Activated CD4-positive, alpha-beta T cell treated with anti-CD3 and anti-CD28 coated beads for 36 hours (primary cell): ENCODE data around the gene CLEC4M. TPM values are rescaled to one million over a fixed set of nuclear protein-coding genes. Genes with fewer than 3 reads are reported as not detected.
A peak's percentile ranks its signal among the peaks of the same experiment; 100 is the strongest.
"Not testable (repeated sequence)": the region's sequence is repeated elsewhere in the genome, so short reads cannot be mapped to it uniquely, and the experiment has no call there.

Experiments
- ATAC-seq: fragments of 200-7000 bp; cut with Tn5 transposase; one replicate; pipeline ENCODE4 v1.10.0; 2021; ENCODE audit warnings: mild to moderate bottlenecking, moderate library complexity
- CTCF ChIA-PET: fragments of 350-600 bp; sonication (Branson Sonifier 250); formaldehyde crosslinking; loops from one replicate; lab custom pipeline; 2021; ENCODE audit warnings: antibody characterized with exemption; lab: Charles Lee
- POLR2A ChIA-PET: fragments of 350-600 bp; sonication (Branson Sonifier 250); formaldehyde crosslinking; loops from one replicate; lab custom pipeline; 2021; ENCODE audit warnings: antibody characterized with exemption, inconsistent platforms; lab: Charles Lee
- DNase-seq: peaks from one replicate; pipeline ENCODE4 v3.0.0-alpha.2; 2020
- H3K27ac Mint-ChIP-seq: one replicate; pipeline ENCODE4 v1.8.0; 2021; ENCODE audit warnings: mixed read lengths
- H3K27me3 Mint-ChIP-seq: one replicate; pipeline ENCODE4 v1.8.0; 2021; ENCODE audit warnings: mixed read lengths
- H3K36me3 Mint-ChIP-seq: one replicate; pipeline ENCODE4 v1.8.0; 2021; ENCODE audit warnings: low read depth, mixed read lengths
- H3K4me1 Mint-ChIP-seq: one replicate; pipeline ENCODE4 v1.8.0; 2021; ENCODE audit warnings: mixed read lengths
- H3K4me3 Mint-ChIP-seq: one replicate; pipeline ENCODE4 v1.8.0; 2021; ENCODE audit warnings: mild to moderate bottlenecking, moderate library complexity, mixed read lengths
- H3K9me3 Mint-ChIP-seq: one replicate; pipeline ENCODE4 v1.8.0; 2021; ENCODE audit warnings: low read depth, mixed read lengths
- intact Hi-C, 2 experiments: fragments of 100-400 bp; cut with DNase I in 1 of 2; cut with micrococcal nuclease in 1 of 2; formaldehyde crosslinking; loops; one replicate each; pipeline versions ENCODE4 v1.14.2 to v1.15.1; 2022 to 2024; cut with DNase I, micrococcal nuclease
- total RNA-seq, 2 experiments: library from RNA; stranded (reverse); gene quantifications; one replicate each; pipeline ENCODE4 v1.2.3, GENCODE V29; 2021

The CLEC4M gene
- total RNA-seq, 2 experiments from 2014 or later: not detected

- H3K9me3 Mint-ChIP-seq: no peaks in the 10 kb centered on the region
- ChIA-PET CTCF (no interaction called here), POLR2A (no interaction called here)
- intact Hi-C loops: no loop called here
- DNase-seq: no peak
- no peak overlapping the region for H3K4me3 Mint-ChIP-seq
- ATAC-seq: no peak
- no peak overlapping the region for H3K27ac Mint-ChIP-seq
- H3K36me3 Mint-ChIP-seq: no peaks in the 10 kb centered on the region
- peaks cover 30% of the 10 kb centered on the region for H3K27me3 Mint-ChIP-seq
- H3K4me1 Mint-ChIP-seq: peaks cover 9% of the 10 kb centered on the region
Observed at GRCh38 chr19:7790416-7790815, 27.4 kb downstream of the CLEC4M start.

GRCh38 chr19:7792281-7792680 is 29.2 kb downstream of the CLEC4M start:
- Mint-ChIP-seq H3K27me3 (peaks cover 26% of the 10 kb centered on the region), H3K27ac (no peak overlapping the region), H3K4me1 (peaks cover 9% of the 10 kb centered on the region), H3K9me3 (no peaks in the 10 kb centered on the region), H3K36me3 (no peaks in the 10 kb centered on the region), H3K4me3 (no peak overlapping the region)
- DNase-seq (no peak), ATAC-seq (no peak)
- ChIA-PET CTCF (no interaction called here), POLR2A (no interaction called here)
- intact Hi-C loops: no loop called here

- H3K4me3 Mint-ChIP-seq, H3K36me3 Mint-ChIP-seq, H3K27ac Mint-ChIP-seq, POLR2A ChIA-PET, H3K4me1 Mint-ChIP-seq, CTCF ChIA-PET, intact Hi-C loops, H3K9me3 Mint-ChIP-seq, DNase-seq, ATAC-seq: not testable (repeated sequence)
- H3K27me3 Mint-ChIP-seq: peaks cover 23% of the 10 kb centered on the region
Observed at GRCh38 chr19:7792701-7793100, 29.7 kb downstream of the CLEC4M start.

- no peak overlapping the region for H3K27ac Mint-ChIP-seq
- no peaks in the 10 kb centered on the region for H3K36me3 Mint-ChIP-seq
- H3K4me1 Mint-ChIP-seq: peaks cover 9% of the 10 kb centered on the region
- ChIA-PET CTCF (no interaction called here), POLR2A (no interaction called here)
- H3K27me3 Mint-ChIP-seq: peaks cover 18% of the 10 kb centered on the region
- DNase-seq (no peak), ATAC-seq (no peak)
- no peak overlapping the region for H3K4me3 Mint-ChIP-seq
- H3K9me3 Mint-ChIP-seq: no peaks in the 10 kb centered on the region
- intact Hi-C loops: no loop called here
Observed at GRCh38 chr19:7793493-7793892, 30.4 kb downstream of the CLEC4M start.

GRCh38 chr19:7795555-7796161 is 32.6 kb downstream of the CLEC4M start:
- no peaks in the 10 kb centered on the region for H3K36me3 Mint-ChIP-seq
- H3K9me3 Mint-ChIP-seq: no peaks in the 10 kb centered on the region
- H3K27me3 Mint-ChIP-seq: peaks cover 13% of the 10 kb centered on the region
- intact Hi-C loops: loop anchor here in 1 of 2 experiments (5.0 kb wide), 1 partner anchor 443 kb away; no protein-coding TSS in a partner anchor
- ChIA-PET CTCF (interaction anchor here (0.6 to 0.9 kb wide), 3 partner anchors 49 to 227 kb away, joined by 3 read pairs; no protein-coding TSS in a partner anchor), POLR2A (no interaction called here)
- DNase-seq: no peak
- no peak for ATAC-seq
- no peak overlapping the region for H3K27ac Mint-ChIP-seq
- no peak overlapping the region for H3K4me3 Mint-ChIP-seq
- peaks cover 8% of the 10 kb centered on the region for H3K4me1 Mint-ChIP-seq

GRCh38 chr19:7799640-7800355 is 36.8 kb downstream of the CLEC4M start:
- intact Hi-C loops: loop anchor here (1.0 to 5.0 kb wide), 7 partner anchors 49 to 447 kb away; no protein-coding TSS in a partner anchor
- H3K4me3 Mint-ChIP-seq: peak overlapping the region; percentile 21
- peaks cover 32% of the 10 kb centered on the region for H3K27me3 Mint-ChIP-seq
- H3K36me3 Mint-ChIP-seq: no peaks in the 10 kb centered on the region
- no peak overlapping the region for H3K27ac Mint-ChIP-seq
- DNase-seq (peak; percentile 73), ATAC-seq (peak; percentile 63)
- ChIA-PET CTCF (interaction anchor here (0.6 to 3.8 kb wide), 28 partner anchors 12 to 341 kb away, joined by 3 to 24 read pairs (median 4); partner anchors contain the start of genes PET100, TRAPPC5 and XAB2), POLR2A (interaction anchor here (0.6 kb wide), 1 partner anchor 701 kb away, joined by 3 read pairs; no protein-coding TSS in a partner anchor)
- H3K4me1 Mint-ChIP-seq: peaks cover 8% of the 10 kb centered on the region
- H3K9me3 Mint-ChIP-seq: peaks cover 4% of the 10 kb centered on the region

GRCh38 chr19:7801020-7801570 is 38.1 kb downstream of the CLEC4M start:
- DNase-seq (no peak), ATAC-seq (no peak)
- Mint-ChIP-seq H3K27ac (no peak overlapping the region), H3K27me3 (peaks cover 38% of the 10 kb centered on the region), H3K4me3 (no peak overlapping the region), H3K36me3 (no peaks in the 10 kb centered on the region), H3K4me1 (peaks cover 8% of the 10 kb centered on the region), H3K9me3 (peaks cover 4% of the 10 kb centered on the region)
- POLR2A ChIA-PET: no interaction called here
- CTCF ChIA-PET: interaction anchor here (1.1 to 3.8 kb wide), 9 partner anchors 19 to 233 kb away, joined by 3 to 24 read pairs (median 6); partner anchors contain the start of gene TRAPPC5
- intact Hi-C loops: loop anchor here in 1 of 2 experiments (2.0 kb wide), 1 partner anchor 148 kb away; no protein-coding TSS in a partner anchor

- Mint-ChIP-seq H3K4me3 (no peak overlapping the region), H3K27ac (no peak overlapping the region), H3K9me3 (peaks cover 6% of the 10 kb centered on the region), H3K36me3 (peaks cover 2% of the 10 kb centered on the region), H3K4me1 (peaks cover 11% of the 10 kb centered on the region), H3K27me3 (peaks cover 34% of the 10 kb centered on the region)
- DNase-seq (no peak), ATAC-seq (no peak)
- POLR2A ChIA-PET: no interaction called here
- intact Hi-C loops: loop anchor here in 1 of 2 experiments (2.0 kb wide), 1 partner anchor 125 kb away; the partner anchor contains the start of gene TRAPPC5
- CTCF ChIA-PET: interaction anchor here (0.7 kb wide), 1 partner anchor 31 kb away, joined by 3 read pairs; no protein-coding TSS in a partner anchor
Observed at GRCh38 chr19:7806234-7806633, 43.2 kb downstream of the CLEC4M start.

GRCh38 chr19:7806876-7807275 is 43.8 kb downstream of the CLEC4M start:
- DNase-seq (no peak), ATAC-seq (no peak)
- Mint-ChIP-seq H3K4me1 (peaks cover 11% of the 10 kb centered on the region), H3K9me3 (peaks cover 12% of the 10 kb centered on the region), H3K27ac (no peak overlapping the region), H3K27me3 (peaks cover 35% of the 10 kb centered on the region), H3K4me3 (no peak overlapping the region), H3K36me3 (peaks cover 3% of the 10 kb centered on the region)
- ChIA-PET CTCF (interaction anchor here (0.6 to 0.7 kb wide), 2 partner anchors 10 to 31 kb away, joined by 3 read pairs; no protein-coding TSS in a partner anchor), POLR2A (no interaction called here)
- intact Hi-C loops: loop anchor here (1.0 to 2.0 kb wide), 5 partner anchors 22 to 126 kb away; partner anchors contain the start of gene TRAPPC5 (in 1 of the 2)

GRCh38 chr19:7808108-7808507 is 45.1 kb downstream of the CLEC4M start:
- no peak overlapping the region for H3K27ac Mint-ChIP-seq
- ChIA-PET CTCF (interaction anchor here (0.6 kb wide), 1 partner anchor 939 kb away, joined by 4 read pairs; no protein-coding TSS in a partner anchor), POLR2A (no interaction called here)
- intact Hi-C loops: no loop called here
- H3K36me3 Mint-ChIP-seq: peaks cover 5% of the 10 kb centered on the region
- peaks cover 32% of the 10 kb centered on the region for H3K27me3 Mint-ChIP-seq
- H3K4me1 Mint-ChIP-seq: peaks cover 11% of the 10 kb centered on the region
- no peak overlapping the region for H3K4me3 Mint-ChIP-seq
- ATAC-seq: no peak
- no peak for DNase-seq
- peaks cover 15% of the 10 kb centered on the region for H3K9me3 Mint-ChIP-seq

- no peak for ATAC-seq
- CTCF ChIA-PET: interaction anchor here (0.8 kb wide), 1 partner anchor 12 kb away, joined by 3 read pairs; no protein-coding TSS in a partner anchor
Observed at GRCh38 chr19:7811989-7812388, 48.9 kb downstream of the CLEC4M start.

More at GRCh38 chr19:7811989-7812388, 48.9 kb downstream of the CLEC4M start:
- Mint-ChIP-seq H3K4me3 (no peak overlapping the region), H3K36me3 (peaks cover 5% of the 10 kb centered on the region), H3K27ac (no peak overlapping the region), H3K27me3 (peaks cover 21% of the 10 kb centered on the region), H3K4me1 (peaks cover 22% of the 10 kb centered on the region), H3K9me3 (peaks cover 17% of the 10 kb centered on the region)
- POLR2A ChIA-PET: no interaction called here
- intact Hi-C loops: no loop called here
- DNase-seq: no peak
